ENCODE measurements around the gene OLIG1.

The OLIG1 gene

DNA sequence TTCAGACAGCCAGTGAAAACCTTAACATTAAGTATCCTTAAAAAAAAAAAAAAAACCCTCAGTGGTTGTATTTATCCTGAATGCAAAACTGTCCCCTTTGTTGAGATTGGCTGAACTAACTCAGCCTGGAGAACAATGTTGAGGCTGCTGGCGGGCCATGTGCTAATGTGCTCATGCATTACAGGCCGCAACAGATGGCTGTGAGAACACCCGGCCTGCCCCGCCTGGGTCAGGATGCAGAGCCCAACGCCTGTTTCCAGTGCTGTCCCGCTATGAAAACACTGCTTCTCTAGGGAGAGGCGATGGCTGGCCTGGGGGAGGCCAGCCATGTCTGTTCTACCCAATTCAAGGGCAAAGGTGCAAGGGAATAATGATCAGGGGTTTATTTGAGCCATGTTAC, 30.4 kb upstream of the OLIG1 start:
- H3K9me3 Mint-ChIP-seq = no peaks in the 10 kb centered on the region
- no peak for DNase-seq
- TF ChIP-seq, protein P1, sequence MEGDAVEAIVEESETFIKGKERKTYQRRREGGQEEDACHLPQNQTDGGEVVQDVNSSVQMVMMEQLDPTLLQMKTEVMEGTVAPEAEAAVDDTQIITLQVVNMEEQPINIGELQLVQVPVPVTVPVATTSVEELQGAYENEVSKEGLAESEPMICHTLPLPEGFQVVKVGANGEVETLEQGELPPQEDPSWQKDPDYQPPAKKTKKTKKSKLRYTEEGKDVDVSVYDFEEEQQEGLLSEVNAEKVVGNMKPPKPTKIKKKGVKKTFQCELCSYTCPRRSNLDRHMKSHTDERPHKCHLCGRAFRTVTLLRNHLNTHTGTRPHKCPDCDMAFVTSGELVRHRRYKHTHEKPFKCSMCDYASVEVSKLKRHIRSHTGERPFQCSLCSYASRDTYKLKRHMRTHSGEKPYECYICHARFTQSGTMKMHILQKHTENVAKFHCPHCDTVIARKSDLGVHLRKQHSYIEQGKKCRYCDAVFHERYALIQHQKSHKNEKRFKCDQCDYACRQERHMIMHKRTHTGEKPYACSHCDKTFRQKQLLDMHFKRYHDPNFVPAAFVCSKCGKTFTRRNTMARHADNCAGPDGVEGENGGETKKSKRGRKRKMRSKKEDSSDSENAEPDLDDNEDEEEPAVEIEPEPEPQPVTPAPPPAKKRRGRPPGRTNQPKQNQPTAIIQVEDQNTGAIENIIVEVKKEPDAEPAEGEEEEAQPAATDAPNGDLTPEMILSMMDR (IDR thresholded peaks at IDR 0.05) = no peak
- no peaks in the 10 kb centered on the region for H3K4me1 Mint-ChIP-seq
- H3K27me3 Mint-ChIP-seq (ENCODE audit: low read depth, poor library complexity) = peaks cover 91% of the 10 kb centered on the region
- no peaks in the 10 kb centered on the region for H3K36me3 Mint-ChIP-seq (ENCODE audit: low read depth)
- no peak overlapping the region for H3K4me3 Mint-ChIP-seq
- no peak overlapping the region for H3K27ac Mint-ChIP-seq

GRCh38 chr21:33040215-33040614, 29.7 kb upstream of the OLIG1 start:
- Mint-ChIP-seq H3K27ac (no peak overlapping the region), H3K4me1 (no peaks in the 10 kb centered on the region), H3K4me3 (no peak overlapping the region), H3K27me3 (ENCODE audit: low read depth, poor library complexity) (peaks cover 91% of the 10 kb centered on the region), H3K36me3 (ENCODE audit: low read depth) (no peaks in the 10 kb centered on the region), H3K9me3 (no peaks in the 10 kb centered on the region)
- no peak for DNase-seq
- TF ChIP-seq, protein P1 (IDR thresholded peaks at IDR 0.05) = no peak

GRCh38 chr21:33041981-33042380, 28.0 kb upstream of the OLIG1 start:
- H3K4me1 Mint-ChIP-seq = no peaks in the 10 kb centered on the region
- H3K9me3 Mint-ChIP-seq = no peaks in the 10 kb centered on the region
- H3K4me3 Mint-ChIP-seq = no peak overlapping the region
- H3K27ac Mint-ChIP-seq = no peak overlapping the region
- peaks cover 89% of the 10 kb centered on the region for H3K27me3 Mint-ChIP-seq (ENCODE audit: low read depth, poor library complexity)
- no peak for DNase-seq
- H3K36me3 Mint-ChIP-seq (ENCODE audit: low read depth) = no peaks in the 10 kb centered on the region
- TF ChIP-seq, protein P1 (IDR thresholded peaks at IDR 0.05) = no peak

DNA sequence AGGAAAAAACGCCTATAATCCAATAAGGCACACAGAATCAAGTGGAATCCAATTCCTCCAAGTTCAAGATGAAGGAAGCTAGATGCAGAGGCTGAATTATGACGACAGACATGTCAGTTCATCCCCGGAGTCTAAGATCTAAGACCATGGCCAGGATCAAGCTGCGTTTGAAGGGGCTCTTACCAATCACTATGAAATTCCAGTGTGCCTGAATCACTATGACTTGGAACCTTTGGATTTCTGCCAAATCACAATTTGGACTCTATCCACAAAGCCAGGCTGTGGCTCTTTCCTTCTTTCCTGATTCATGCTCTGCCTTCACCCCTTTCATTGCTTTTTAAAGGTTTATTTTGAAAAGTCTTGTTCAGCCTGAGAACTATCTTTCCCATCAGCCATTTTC, 27.1 kb upstream of the OLIG1 start:
- TF ChIP-seq, protein P1 (IDR thresholded peaks at IDR 0.05) = no peak

GRCh38 chr21:33046455-33046854, 23.5 kb upstream of the OLIG1 start:
- TF ChIP-seq, protein P1 (IDR thresholded peaks at IDR 0.05) = no peak
- H3K9me3 Mint-ChIP-seq = no peaks in the 10 kb centered on the region
- no peak overlapping the region for H3K27ac Mint-ChIP-seq
- no peak overlapping the region for H3K4me3 Mint-ChIP-seq
- DNase-seq = no peak
- no peaks in the 10 kb centered on the region for H3K4me1 Mint-ChIP-seq
- no peaks in the 10 kb centered on the region for H3K36me3 Mint-ChIP-seq (ENCODE audit: low read depth)
- peaks cover 84% of the 10 kb centered on the region for H3K27me3 Mint-ChIP-seq (ENCODE audit: low read depth, poor library complexity)

More for the DNA sequence above, 27.1 kb upstream of the OLIG1 start:
- H3K4me1 Mint-ChIP-seq = no peaks in the 10 kb centered on the region
- no peak for DNase-seq
- H3K27me3 Mint-ChIP-seq (ENCODE audit: low read depth, poor library complexity) = peaks cover 89% of the 10 kb centered on the region
- no peaks in the 10 kb centered on the region for H3K36me3 Mint-ChIP-seq (ENCODE audit: low read depth)
- H3K4me3 Mint-ChIP-seq = no peak overlapping the region
- no peak overlapping the region for H3K27ac Mint-ChIP-seq
- no peaks in the 10 kb centered on the region for H3K9me3 Mint-ChIP-seq

- no peak overlapping the region for H3K4me3 Mint-ChIP-seq
- peak overlapping the region; percentile 33 for H3K27ac Mint-ChIP-seq
- no peaks in the 10 kb centered on the region for H3K9me3 Mint-ChIP-seq
- H3K4me1 Mint-ChIP-seq = no peaks in the 10 kb centered on the region
- TF ChIP-seq, protein P1 (IDR thresholded peaks at IDR 0.05) = no peak
- H3K27me3 Mint-ChIP-seq (ENCODE audit: low read depth, poor library complexity) = peaks cover 81% of the 10 kb centered on the region
- DNase-seq = no peak
- H3K36me3 Mint-ChIP-seq (ENCODE audit: low read depth) = no peaks in the 10 kb centered on the region
Observed at GRCh38 chr21:33047231-33047630, 22.7 kb upstream of the OLIG1 start.

Data from nephron progenitor cell (in vitro differentiated cells).